Endothelial cell of umbilical vein (primary cell): ENCODE results near the gene BAAT. TPM values are rescaled to one million over a fixed set of nuclear protein-coding genes. Genes with fewer than 3 reads are reported as not detected.

ENCODE experiments used
- BruUV-seq: library from RNA; stranded (reverse); fragments of 400-500 nt; replicated peaks from 2 replicates; lab custom pipeline; 2021; lab: Mats Ljungman, UMichigan
- CTCF ChIA-PET: fragments of 300-600, 350-600 bp; sonication (Branson Sonifier 250); formaldehyde crosslinking; loops from one replicate; lab custom pipeline; 2021; ENCODE audit warnings: antibody characterized with exemption, inconsistent platforms; lab: Charles Lee
- POLR2A ChIA-PET: fragments of 300-600, 350-600 bp; sonication (Branson Sonifier 250); formaldehyde crosslinking; loops from one replicate; lab custom pipeline; 2021; ENCODE audit warnings: antibody characterized with exemption, inconsistent platforms; lab: Charles Lee
- DNase-seq: peaks from one replicate; pipeline ENCODE4 v3.0.0-alpha.2; 2011; ENCODE audit warnings: low read depth, low spot score
- FAIRE-seq: peaks from 2 replicates; lab custom pipeline; 2011; peaks lifted over from hg19 to GRCh38; lab: Jason Lieb, UNC
- H2AFZ ChIP-seq: 2 replicates; pipeline ENCODE4 v1.6.0; 2012; ENCODE audit warnings: low read depth, low read length, control low read depth, inconsistent platforms
- H3K27ac ChIP-seq: 2 replicates; pipeline ENCODE4 v1.5.1; 2011; ENCODE audit warnings: low read depth, mild to moderate bottlenecking, control low read depth, low read length, moderate library complexity; ENCODE audit not compliant: insufficient read depth
- H3K27me3 ChIP-seq, 2 experiments: 2 replicates each; pipeline versions ENCODE4 v1.6.0 to v1.6.1; 2011; ENCODE audit warnings: low read length in 2 of 2, mixed read lengths in 1 of 2; ENCODE audit not compliant: control insufficient read depth in 2 of 2, insufficient read depth in 2 of 2
- H3K36me3 ChIP-seq, 2 experiments: 2 replicates in 1 of 2; 3 replicates in 1 of 2; pipeline ENCODE4 v1.5.1; 2011; ENCODE audit warnings: low read length in 2 of 2, mild to moderate bottlenecking in 1 of 2, moderate library complexity in 1 of 2; ENCODE audit not compliant: control insufficient read depth in 2 of 2, insufficient read depth in 2 of 2; ENCODE audit errors: extremely low read depth in 1 of 2
- H3K4me1 ChIP-seq: 3 replicates; pipeline ENCODE4 v1.5.1; 2011; ENCODE audit warnings: mild to moderate bottlenecking, low read length; ENCODE audit not compliant: control insufficient read depth, insufficient read depth; ENCODE audit errors: extremely low read depth
- H3K4me2 ChIP-seq: 2 replicates; pipeline ENCODE4 v1.6.1; 2011; ENCODE audit warnings: low read length, control low read depth, mixed read lengths; ENCODE audit not compliant: insufficient read depth
- H3K4me3 ChIP-seq, 3 experiments: fragments of 200-600 bp in 1 of 3; sonication (generic), shearing (Covaris generic) in 1 of 3; replicated peaks in 1 of 3; 2 replicates each; pipeline ENCODE4 v1.5.1; 2011 to 2016; ENCODE audit warnings: control low read depth in 3 of 3, low read length in 3 of 3, mild to moderate bottlenecking in 2 of 3, inconsistent platforms in 1 of 3, low read depth in 1 of 3, moderate library complexity in 1 of 3; ENCODE audit not compliant: insufficient read depth in 1 of 3
- H3K79me2 ChIP-seq: 2 replicates; pipeline ENCODE4 v1.6.0; 2012; ENCODE audit warnings: low read length, inconsistent platforms; ENCODE audit not compliant: control insufficient read depth, insufficient read depth
- H3K9ac ChIP-seq: replicated peaks from 2 replicates; pipeline ENCODE3; 2011; ENCODE audit warnings: low read length, control low read depth; ENCODE audit not compliant: insufficient read depth; ENCODE audit errors: extremely low read depth
- H3K9me1 ChIP-seq: replicated peaks from 3 replicates; pipeline ENCODE4 v1.6.0; 2011; ENCODE audit warnings: mild to moderate bottlenecking, low read length; ENCODE audit not compliant: control insufficient read depth, insufficient read depth; ENCODE audit errors: extremely low read depth
- H3K9me3 ChIP-seq: replicated peaks from 2 replicates; pipeline ENCODE4 v1.5.1; 2012; ENCODE audit warnings: low read length, inconsistent platforms; ENCODE audit not compliant: control insufficient read depth, insufficient read depth
- H4K20me1 ChIP-seq: replicated peaks from 2 replicates; pipeline ENCODE3; 2011; ENCODE audit warnings: mild to moderate bottlenecking, low read length; ENCODE audit not compliant: control insufficient read depth, insufficient read depth; ENCODE audit errors: extremely low read depth
- EZH2 ChIP-seq: IDR thresholded peaks from 2 replicates; pipeline ENCODE4 v1.6.1; 2012; ENCODE audit warnings: borderline replicate concordance, low read depth, mild to moderate bottlenecking, moderate library complexity, low read length, inconsistent platforms; ENCODE audit not compliant: severe bottlenecking
- FOS ChIP-seq: IDR thresholded peaks from 2 replicates; pipeline ENCODE4 v1.6.1; 2011; ENCODE audit warnings: mild to moderate bottlenecking, low read length, moderate library complexity, borderline replicate concordance; ENCODE audit not compliant: insufficient read depth
- GATA2 ChIP-seq: IDR thresholded peaks from 2 replicates; pipeline ENCODE4 v1.7.0; 2011; ENCODE audit warnings: low read depth, mild to moderate bottlenecking, moderate library complexity, mixed read lengths, low read length; ENCODE audit not compliant: insufficient read length, insufficient read depth
- JUN ChIP-seq: IDR thresholded peaks from 2 replicates; pipeline ENCODE4 v1.6.1; 2011; ENCODE audit warnings: borderline replicate concordance, low read depth; ENCODE audit not compliant: insufficient read length, insufficient read depth
- MYC ChIP-seq: IDR thresholded peaks from one replicate; pipeline ENCODE4 v1.6.1; 2011; ENCODE audit warnings: mild to moderate bottlenecking, low read depth, low read length
- POLR2A ChIP-seq: IDR thresholded peaks from 2 replicates; pipeline ENCODE4 v1.6.1; 2012; ENCODE audit warnings: low read depth, mild to moderate bottlenecking, control low read depth, low read length
- POLR2AphosphoS5 ChIP-seq: IDR thresholded peaks from 2 replicates; pipeline ENCODE4 v1.6.1; 2012; ENCODE audit warnings: low read depth, mild to moderate bottlenecking, control low read depth, low read length, moderate library complexity; ENCODE audit not compliant: insufficient read depth
- dilution Hi-C: fragments of 300-500 bp; cut with MboI; formaldehyde crosslinking; loops from one replicate; pipeline ENCODE4 v1.15.0; 2019; ENCODE audit warnings: low sequenced_read_pairs; ENCODE audit not compliant: extremely low pct_ligation_motif_present
- intact Hi-C: fragments of 100-400 bp; cut with micrococcal nuclease; formaldehyde crosslinking; loops from one replicate; pipeline ENCODE4 v1.10.0; 2022
- polyA plus RNA-seq, 4 experiments: library from polyadenylated mRNA; depleted of rRNA in 3 of 4; stranded (reverse) in 3 of 4; unstranded in 1 of 4; fragments of >200 nt; gene quantifications; 2 replicates each; pipeline versions ENCODE4 v1.2.1 to v1.2.3, GENCODE V29; 2011 to 2012; ENCODE audit warnings: missing spikeins in 1 of 4
- total RNA-seq: library from RNA; stranded (reverse); gene quantifications from 2 replicates; pipeline ENCODE4 v1.2.3, GENCODE V29; 2021
- TF ChIP-seq, protein P1 (sequence below): IDR thresholded peaks from 2 replicates; pipeline ENCODE4 v1.6.1; 2011; ENCODE audit not compliant: insufficient read depth, insufficient read length
- TF ChIP-seq, protein P2 (sequence below), 2 donors: IDR thresholded peaks; 1 replicate in 1 of 2; 2 replicates in 1 of 2; pipeline ENCODE4 v1.5.1; 2011; ENCODE audit warnings: low read length in 2 of 2, mild to moderate bottlenecking in 2 of 2, moderate library complexity in 2 of 2, control low read depth in 1 of 2, inconsistent platforms in 1 of 2, low read depth in 1 of 2; ENCODE audit not compliant: insufficient read depth in 1 of 2; ENCODE audit errors: extremely low read depth in 1 of 2

Gene BAAT
- total and polyA plus RNA-seq, 2 donors (not counting 3 experiments of a cell fraction or from before 2014, with no cell fraction given): 0.01 TPM; not detected in 1

DNA sequence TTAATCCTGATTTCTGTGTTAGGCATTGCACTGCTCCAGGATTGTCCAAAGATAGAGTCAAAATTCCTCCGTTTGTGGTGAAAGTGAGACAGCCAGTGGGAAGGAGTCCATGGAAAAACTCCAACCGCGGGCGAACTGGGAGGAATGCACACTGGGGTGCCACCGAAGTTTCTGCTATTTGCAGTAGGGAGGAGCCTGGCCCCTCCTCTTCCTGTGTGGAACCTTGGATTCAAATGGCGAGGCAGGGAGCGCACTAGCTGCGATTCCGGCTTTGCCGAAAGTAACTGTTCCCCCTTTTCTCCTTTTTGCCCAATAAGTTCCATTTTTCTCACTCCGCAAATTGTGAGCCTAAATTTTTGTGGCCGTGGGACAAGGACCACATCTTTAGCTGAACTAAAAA, 9.3 kb downstream of the BAAT start:
- H3K4me1 ChIP-seq: no peaks in the 10 kb centered on the region
- H3K4me3 ChIP-seq: no peak overlapping the region
- ChIA-PET POLR2A (no interaction called here), CTCF (no interaction called here)
- no peaks in the 10 kb centered on the region for H3K36me3 ChIP-seq
- no peaks in the 10 kb centered on the region for H3K9me3 ChIP-seq
- H3K4me2 ChIP-seq: no peak overlapping the region
- peaks cover 0 to 2% of the 10 kb centered on the region in 2 experiments for H3K27me3 ChIP-seq
- H3K79me2 ChIP-seq: no peaks in the 10 kb centered on the region
- H4K20me1 ChIP-seq: no peaks in the 10 kb centered on the region
- intact Hi-C loops: no loop called here
- H2AFZ ChIP-seq: no peak overlapping the region
- H3K9me1 ChIP-seq: no peaks in the 10 kb centered on the region
- H3K9ac ChIP-seq: no peak overlapping the region
- dilution Hi-C loops: no loop called here
- FAIRE-seq (no peak), DNase-seq (no peak)
- TF ChIP-seq POLR2AphosphoS5 (no peak), FOS (no peak), JUN (no peak), EZH2 (no peak), GATA2 (no peak), POLR2A (no peak), MYC (no peak)
- TF ChIP-seq, protein P1, sequence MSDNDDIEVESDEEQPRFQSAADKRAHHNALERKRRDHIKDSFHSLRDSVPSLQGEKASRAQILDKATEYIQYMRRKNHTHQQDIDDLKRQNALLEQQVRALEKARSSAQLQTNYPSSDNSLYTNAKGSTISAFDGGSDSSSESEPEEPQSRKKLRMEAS: no peak
- TF ChIP-seq, protein P2, sequence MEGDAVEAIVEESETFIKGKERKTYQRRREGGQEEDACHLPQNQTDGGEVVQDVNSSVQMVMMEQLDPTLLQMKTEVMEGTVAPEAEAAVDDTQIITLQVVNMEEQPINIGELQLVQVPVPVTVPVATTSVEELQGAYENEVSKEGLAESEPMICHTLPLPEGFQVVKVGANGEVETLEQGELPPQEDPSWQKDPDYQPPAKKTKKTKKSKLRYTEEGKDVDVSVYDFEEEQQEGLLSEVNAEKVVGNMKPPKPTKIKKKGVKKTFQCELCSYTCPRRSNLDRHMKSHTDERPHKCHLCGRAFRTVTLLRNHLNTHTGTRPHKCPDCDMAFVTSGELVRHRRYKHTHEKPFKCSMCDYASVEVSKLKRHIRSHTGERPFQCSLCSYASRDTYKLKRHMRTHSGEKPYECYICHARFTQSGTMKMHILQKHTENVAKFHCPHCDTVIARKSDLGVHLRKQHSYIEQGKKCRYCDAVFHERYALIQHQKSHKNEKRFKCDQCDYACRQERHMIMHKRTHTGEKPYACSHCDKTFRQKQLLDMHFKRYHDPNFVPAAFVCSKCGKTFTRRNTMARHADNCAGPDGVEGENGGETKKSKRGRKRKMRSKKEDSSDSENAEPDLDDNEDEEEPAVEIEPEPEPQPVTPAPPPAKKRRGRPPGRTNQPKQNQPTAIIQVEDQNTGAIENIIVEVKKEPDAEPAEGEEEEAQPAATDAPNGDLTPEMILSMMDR (IDR thresholded peaks at IDR 0.05; ENCODE audit: extremely low read depth in 1 of 2, insufficient read depth in 1 of 2, low read depth in 1 of 2, low read length in 2 of 2): no peak
- no peak overlapping the region for H3K27ac ChIP-seq
- no TSS peak for BruUV-seq
